ENCODE measurements around the gene TTC38.

TTC38 gene

DNA sequence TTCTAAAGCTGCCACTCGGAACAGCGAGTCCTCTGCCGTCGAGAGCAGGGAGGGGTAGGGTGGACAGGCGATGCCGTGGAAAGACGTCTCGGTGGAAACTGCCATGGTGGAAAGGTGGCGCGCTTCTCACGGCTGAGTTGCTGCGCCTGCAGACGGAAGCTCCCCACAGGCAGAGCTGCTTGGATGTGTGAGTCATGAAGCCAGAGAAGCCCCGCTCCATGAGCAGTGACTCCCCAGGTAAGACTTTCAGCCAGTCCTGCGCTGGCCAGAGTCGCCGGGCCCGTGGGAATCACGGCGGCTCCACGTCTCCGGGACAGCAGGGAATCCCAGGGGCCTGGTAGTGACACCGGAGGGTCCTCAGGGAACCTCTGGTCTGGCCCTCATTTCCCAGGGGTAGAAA lies 63.7 kb downstream of the TTC38 start:
- TF ChIP-seq, protein P1, sequence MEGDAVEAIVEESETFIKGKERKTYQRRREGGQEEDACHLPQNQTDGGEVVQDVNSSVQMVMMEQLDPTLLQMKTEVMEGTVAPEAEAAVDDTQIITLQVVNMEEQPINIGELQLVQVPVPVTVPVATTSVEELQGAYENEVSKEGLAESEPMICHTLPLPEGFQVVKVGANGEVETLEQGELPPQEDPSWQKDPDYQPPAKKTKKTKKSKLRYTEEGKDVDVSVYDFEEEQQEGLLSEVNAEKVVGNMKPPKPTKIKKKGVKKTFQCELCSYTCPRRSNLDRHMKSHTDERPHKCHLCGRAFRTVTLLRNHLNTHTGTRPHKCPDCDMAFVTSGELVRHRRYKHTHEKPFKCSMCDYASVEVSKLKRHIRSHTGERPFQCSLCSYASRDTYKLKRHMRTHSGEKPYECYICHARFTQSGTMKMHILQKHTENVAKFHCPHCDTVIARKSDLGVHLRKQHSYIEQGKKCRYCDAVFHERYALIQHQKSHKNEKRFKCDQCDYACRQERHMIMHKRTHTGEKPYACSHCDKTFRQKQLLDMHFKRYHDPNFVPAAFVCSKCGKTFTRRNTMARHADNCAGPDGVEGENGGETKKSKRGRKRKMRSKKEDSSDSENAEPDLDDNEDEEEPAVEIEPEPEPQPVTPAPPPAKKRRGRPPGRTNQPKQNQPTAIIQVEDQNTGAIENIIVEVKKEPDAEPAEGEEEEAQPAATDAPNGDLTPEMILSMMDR (IDR thresholded peaks at IDR 0.05; ENCODE audit: extremely low read depth, insufficient read depth, missing control alignments): no peak
- DNase-seq (ENCODE audit: low spot score): no peak
- in situ Hi-C loops (cut with MboI; ENCODE audit: low pct_unique_long_range_greater_than_20kb, low sequenced_read_pairs, unreplicated experiment): no loop called here

GRCh38 chr22:46335201-46336118 lies 67.7 kb downstream of the TTC38 start, which contains the start of gene TRMU:
TRMU (plus strand) TSS chr22:46335714; CDS start chr22:46335765, 51 bp downstream.
- peak; percentile 98 for DNase-seq (ENCODE audit: low spot score)
- in situ Hi-C loops (cut with MboI; ENCODE audit: low pct_unique_long_range_greater_than_20kb, low sequenced_read_pairs, unreplicated experiment): no loop called here
- TF ChIP-seq, protein P1 (IDR thresholded peaks at IDR 0.05; ENCODE audit: extremely low read depth, insufficient read depth, missing control alignments): no peak

- TF ChIP-seq, protein P1 (IDR thresholded peaks at IDR 0.05; ENCODE audit: extremely low read depth, insufficient read depth, missing control alignments): no peak
- in situ Hi-C loops (cut with MboI; ENCODE audit: low pct_unique_long_range_greater_than_20kb, low sequenced_read_pairs, unreplicated experiment): no loop called here
- DNase-seq (ENCODE audit: low spot score): no peak
Observed at GRCh38 chr22:46336119-46337078, 68.6 kb downstream of the TTC38 start.

DNA sequence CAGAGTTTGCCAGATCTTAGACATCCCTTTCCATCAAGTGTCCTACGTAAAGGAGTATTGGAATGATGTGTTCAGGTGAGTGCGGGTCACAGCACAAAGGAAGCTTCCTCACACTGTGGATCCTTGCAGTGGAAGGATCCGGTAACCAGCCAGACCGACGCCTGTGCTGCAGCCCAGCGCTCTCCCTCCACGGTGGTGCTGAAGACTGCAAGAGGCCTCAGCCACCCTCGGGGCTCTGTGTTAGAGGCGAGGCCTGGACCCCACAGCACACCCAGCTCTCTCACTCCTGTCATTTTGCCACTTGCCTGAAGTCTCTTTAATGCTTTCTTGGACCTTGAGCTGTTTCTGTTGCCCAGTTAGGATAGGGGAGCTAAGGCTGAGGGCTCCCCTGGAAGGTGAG lies 70.1 kb downstream of the TTC38 start:
- TF ChIP-seq, protein P1 (IDR thresholded peaks at IDR 0.05; ENCODE audit: extremely low read depth, insufficient read depth, missing control alignments): no peak
- in situ Hi-C loops (cut with MboI; ENCODE audit: low pct_unique_long_range_greater_than_20kb, low sequenced_read_pairs, unreplicated experiment): no loop called here
- no peak for DNase-seq (ENCODE audit: low spot score)

DNA sequence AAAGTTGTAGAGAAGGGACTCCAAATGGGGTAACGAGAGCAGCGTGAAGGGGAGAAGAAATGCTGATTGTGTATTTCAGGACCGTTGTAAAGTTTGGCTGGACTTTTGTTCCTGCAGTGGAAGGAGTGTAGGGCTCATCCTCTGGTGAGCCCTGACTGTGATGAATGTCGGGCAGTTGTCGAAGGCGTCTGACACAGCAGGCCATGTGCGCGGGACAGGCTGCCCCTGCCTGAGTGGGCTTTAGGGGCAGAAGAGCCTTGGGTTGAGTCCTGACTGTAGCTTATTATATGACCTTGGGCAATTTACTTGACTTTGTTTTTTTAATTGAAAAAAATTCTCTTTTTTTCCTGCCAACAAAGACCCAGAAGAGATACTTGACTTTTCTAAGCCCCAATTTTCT lies 70.8 kb downstream of the TTC38 start:
- TF ChIP-seq, protein P1 (IDR thresholded peaks at IDR 0.05; ENCODE audit: extremely low read depth, insufficient read depth, missing control alignments): no peak
- in situ Hi-C loops (cut with MboI; ENCODE audit: low pct_unique_long_range_greater_than_20kb, low sequenced_read_pairs, unreplicated experiment): no loop called here
- no peak for DNase-seq (ENCODE audit: low spot score)

DNA sequence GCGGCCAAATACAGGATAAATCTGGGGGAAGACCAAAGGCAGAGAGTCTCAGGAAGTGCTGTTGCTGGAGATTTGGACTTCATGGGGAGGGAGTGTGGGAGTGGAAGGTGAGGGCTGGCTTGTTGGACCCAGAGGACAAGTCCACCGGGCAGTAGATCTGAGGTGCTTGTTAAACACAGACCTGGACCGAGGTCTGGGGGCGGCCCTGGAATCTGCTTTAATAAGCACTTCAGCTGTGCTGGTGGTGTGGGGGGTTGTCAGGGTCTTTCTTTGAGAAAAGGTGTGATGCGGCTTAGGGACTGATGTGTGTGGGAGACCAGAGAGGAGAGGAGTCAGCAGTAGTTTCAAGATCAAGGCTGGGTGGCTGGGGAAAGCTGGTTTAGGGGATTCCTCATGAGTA lies 72.1 kb downstream of the TTC38 start:
- TF ChIP-seq, protein P1 (IDR thresholded peaks at IDR 0.05; ENCODE audit: extremely low read depth, insufficient read depth, missing control alignments): no peak
- no peak for DNase-seq (ENCODE audit: low spot score)
- in situ Hi-C loops (cut with MboI; ENCODE audit: low pct_unique_long_range_greater_than_20kb, low sequenced_read_pairs, unreplicated experiment): no loop called here

Data from GM13977 (cell line).